Glutamatergic neuron (in vitro differentiated cells): ENCODE measurements around the gene LARP1. TPM values are rescaled to one million over a fixed set of nuclear protein-coding genes. Genes with fewer than 3 reads are reported as not detected.

Experiments used
- DNase-seq: peaks from one replicate; pipeline ENCODE4 v3.0.0; 2022
- H3K27ac Mint-ChIP-seq: one replicate; pipeline ENCODE4 v1.8.0; 2020; ENCODE audit warnings: mild to moderate bottlenecking, mixed read lengths, inconsistent platforms; ENCODE audit not compliant: unreplicated experiment
- H3K27me3 Mint-ChIP-seq: one replicate; pipeline ENCODE4 v1.8.0; 2020; ENCODE audit warnings: mild to moderate bottlenecking, moderate library complexity, mixed read lengths, inconsistent platforms; ENCODE audit not compliant: unreplicated experiment
- H3K36me3 Mint-ChIP-seq: one replicate; pipeline ENCODE4 v1.8.0; 2020; ENCODE audit warnings: mild to moderate bottlenecking, mixed read lengths, inconsistent platforms; ENCODE audit not compliant: unreplicated experiment
- H3K4me1 Mint-ChIP-seq: one replicate; pipeline ENCODE4 v1.8.0; 2020; ENCODE audit warnings: mild to moderate bottlenecking, low read depth, mixed read lengths, inconsistent platforms; ENCODE audit not compliant: unreplicated experiment
- H3K4me3 Mint-ChIP-seq: one replicate; pipeline ENCODE4 v1.8.0; 2020; ENCODE audit warnings: mild to moderate bottlenecking, mixed read lengths, inconsistent platforms; ENCODE audit not compliant: unreplicated experiment
- H3K9me3 Mint-ChIP-seq: one replicate; pipeline ENCODE4 v1.8.0; 2020; ENCODE audit warnings: mild to moderate bottlenecking, moderate library complexity, mixed read lengths, inconsistent platforms; ENCODE audit not compliant: unreplicated experiment
- total RNA-seq: library from RNA; stranded (reverse); fragmentation: NEBNext Ultra II Directional; extraction: Animal tissue kit (Norgen Biotek cat#: 25700); gene quantifications from one replicate; pipeline ENCODE4 v1.2.1, GENCODE V29; 2021; ENCODE audit not compliant: unreplicated experiment
- TF ChIP-seq, protein P1 (sequence below): fragments of 200-600 bp; sonication (generic); IDR thresholded peaks from one replicate; pipeline ENCODE4 v1.5.0; 2021; ENCODE audit not compliant: partially characterized antibody, unreplicated experiment

The LARP1 gene
- total RNA-seq, 1 donor from 2014 or later = 199 TPM

GRCh38 chr5:154850255-154851062 is 95.3 kb downstream of the LARP1 start, which contains the start of gene FAXDC2:
Gene FAXDC2 (minus strand): TSS chr5:154850603. CDS start chr5:154838178, 12,425 bp downstream.
- peaks cover 2% of the 10 kb centered on the region for H3K9me3 Mint-ChIP-seq
- H3K36me3 Mint-ChIP-seq = no peaks in the 10 kb centered on the region
- no peak within 1 kb of the TSS for H3K27ac Mint-ChIP-seq
- no peak for DNase-seq
- no peak within 1 kb of the TSS for H3K4me3 Mint-ChIP-seq
- H3K27me3 Mint-ChIP-seq = no peaks in the 10 kb centered on the region
- peaks cover 5% of the 10 kb centered on the region for H3K4me1 Mint-ChIP-seq
- TF ChIP-seq, protein P1, sequence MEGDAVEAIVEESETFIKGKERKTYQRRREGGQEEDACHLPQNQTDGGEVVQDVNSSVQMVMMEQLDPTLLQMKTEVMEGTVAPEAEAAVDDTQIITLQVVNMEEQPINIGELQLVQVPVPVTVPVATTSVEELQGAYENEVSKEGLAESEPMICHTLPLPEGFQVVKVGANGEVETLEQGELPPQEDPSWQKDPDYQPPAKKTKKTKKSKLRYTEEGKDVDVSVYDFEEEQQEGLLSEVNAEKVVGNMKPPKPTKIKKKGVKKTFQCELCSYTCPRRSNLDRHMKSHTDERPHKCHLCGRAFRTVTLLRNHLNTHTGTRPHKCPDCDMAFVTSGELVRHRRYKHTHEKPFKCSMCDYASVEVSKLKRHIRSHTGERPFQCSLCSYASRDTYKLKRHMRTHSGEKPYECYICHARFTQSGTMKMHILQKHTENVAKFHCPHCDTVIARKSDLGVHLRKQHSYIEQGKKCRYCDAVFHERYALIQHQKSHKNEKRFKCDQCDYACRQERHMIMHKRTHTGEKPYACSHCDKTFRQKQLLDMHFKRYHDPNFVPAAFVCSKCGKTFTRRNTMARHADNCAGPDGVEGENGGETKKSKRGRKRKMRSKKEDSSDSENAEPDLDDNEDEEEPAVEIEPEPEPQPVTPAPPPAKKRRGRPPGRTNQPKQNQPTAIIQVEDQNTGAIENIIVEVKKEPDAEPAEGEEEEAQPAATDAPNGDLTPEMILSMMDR = no peak

DNA sequence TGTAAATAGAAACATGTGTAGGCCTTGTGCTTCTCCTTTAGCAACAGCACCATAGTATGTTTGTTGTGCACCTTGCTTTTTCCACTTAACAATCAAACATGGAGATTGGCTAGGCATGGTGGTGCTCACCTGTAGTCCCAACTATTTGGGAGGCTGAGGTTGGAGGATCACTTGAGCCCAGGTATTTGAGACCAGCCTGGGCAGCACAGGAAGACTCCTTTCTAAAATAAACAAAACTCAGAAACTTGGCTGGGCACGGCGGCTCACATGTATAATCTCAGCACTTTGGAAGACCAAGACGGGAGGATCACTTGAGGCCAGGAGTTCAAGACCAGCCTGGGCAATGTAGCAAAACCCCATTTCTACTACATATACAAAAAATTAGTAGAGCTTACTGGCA is 96.2 kb downstream of the LARP1 start:
- TF ChIP-seq, protein P1 = no peak
- H3K27ac Mint-ChIP-seq = no peak overlapping the region
- peaks cover 3% of the 10 kb centered on the region for H3K9me3 Mint-ChIP-seq
- no peak for DNase-seq
- no peak overlapping the region for H3K4me3 Mint-ChIP-seq
- peaks cover 5% of the 10 kb centered on the region for H3K4me1 Mint-ChIP-seq
- H3K27me3 Mint-ChIP-seq = no peaks in the 10 kb centered on the region
- no peaks in the 10 kb centered on the region for H3K36me3 Mint-ChIP-seq

GRCh38 chr5:154857530-154858296 is 102.5 kb downstream of the LARP1 start:
- H3K27ac Mint-ChIP-seq = peak overlapping the region; percentile 94
- H3K36me3 Mint-ChIP-seq = no peaks in the 10 kb centered on the region
- DNase-seq = peak; percentile 94
- H3K9me3 Mint-ChIP-seq = peaks cover 11% of the 10 kb centered on the region
- TF ChIP-seq, protein P1 = peak; percentile 23
- peak overlapping the region; percentile 98 for H3K4me3 Mint-ChIP-seq
- H3K27me3 Mint-ChIP-seq = peaks cover 14% of the 10 kb centered on the region
- peaks cover 16% of the 10 kb centered on the region for H3K4me1 Mint-ChIP-seq

- H3K9me3 Mint-ChIP-seq = peaks cover 11% of the 10 kb centered on the region
- TF ChIP-seq, protein P1 = no peak
- H3K27ac Mint-ChIP-seq = peak within 1 kb of the TSS; percentile 94
- peaks cover 17% of the 10 kb centered on the region for H3K4me1 Mint-ChIP-seq
- H3K36me3 Mint-ChIP-seq = no peaks in the 10 kb centered on the region
- peak within 1 kb of the TSS; percentile 98 for H3K4me3 Mint-ChIP-seq
- H3K27me3 Mint-ChIP-seq = peaks cover 14% of the 10 kb centered on the region
- peak; percentile 98 for DNase-seq
Observed at GRCh38 chr5:154858297-154858971, 103.3 kb downstream of the LARP1 start, which contains the start of gene CNOT8. Gene CNOT8 (plus strand): TSS chr5:154858627. CDS start chr5:154863279, 4,652 bp downstream.
